ENCODE measurements around the gene ASCC3. TPM values are rescaled to one million over a fixed set of nuclear protein-coding genes. Genes with fewer than 3 reads are reported as not detected.

The ASCC3 gene
- total and polyA plus RNA-seq, 4 donors: 12.8 to 32.7 (median 16.4) TPM

GRCh38 chr6:100465701-100466409, 415.3 kb downstream of the ASCC3 start:
- Histone ChIP-seq H3K27me3 (ENCODE audit: control insufficient read depth in 4 of 4, insufficient read depth in 4 of 4, low read length in 3 of 4) (peaks cover 15 to 59% (median 26%) of the 10 kb centered on the region in 4 donors), H3K27ac (ENCODE audit: low read depth in 1 of 2, low read length in 2 of 2) (no peak overlapping the region), H3K4me3 (ENCODE audit: low read depth in 1 of 3, low read length in 3 of 3) (no peak overlapping the region), H3K4me1 (ENCODE audit: control insufficient read depth in 4 of 4, insufficient read depth in 4 of 4, low read length in 3 of 4) (peaks cover 3 to 19% (median 5%) of the 10 kb centered on the region in 4 donors), H3K9me3 (ENCODE audit: control insufficient read depth in 4 of 4, low read length in 3 of 4) (peaks cover 0 to 18% (median 5%) of the 10 kb centered on the region in 4 donors), H3K36me3 (ENCODE audit: control insufficient read depth in 4 of 4, insufficient read depth in 3 of 4, low read depth in 1 of 4, low read length in 3 of 4) (no peaks in the 10 kb centered on the region), H3K9ac (ENCODE audit: low read depth in 1 of 2, low read length in 2 of 2) (no peak overlapping the region)
- WGBS: 12% methylated on average over 20 of the region's 20 CpGs
- no peak for DNase-seq (ENCODE audit: low spot score)
- no peak for TF ChIP-seq ATF3 (IDR thresholded peaks at IDR 0.05)

GRCh38 chr6:100464903-100465700, 416.0 kb downstream of the ASCC3 start, which contains the start of gene SIM1:
Gene SIM1 (minus strand): TSS chr6:100464921. CDS start chr6:100463468, 1,453 bp downstream.
- peak; percentile 59 for DNase-seq (ENCODE audit: low spot score)
- Histone ChIP-seq H3K36me3 (ENCODE audit: control insufficient read depth in 4 of 4, insufficient read depth in 3 of 4, low read depth in 1 of 4, low read length in 3 of 4) (no peaks in the 10 kb centered on the region), H3K27me3 (ENCODE audit: control insufficient read depth in 4 of 4, insufficient read depth in 4 of 4, low read length in 3 of 4) (peaks cover 15 to 65% (median 26%) of the 10 kb centered on the region in 4 donors), H3K27ac (ENCODE audit: low read depth in 1 of 2, low read length in 2 of 2) (no peak within 1 kb of the TSS), H3K9me3 (ENCODE audit: control insufficient read depth in 4 of 4, low read length in 3 of 4) (peaks cover 0 to 18% (median 5%) of the 10 kb centered on the region in 4 donors), H3K4me3 (ENCODE audit: low read depth in 1 of 3, low read length in 3 of 3) (peak within 1 kb of the TSS in 1 of 3 donors; percentile 13), H3K9ac (ENCODE audit: low read depth in 1 of 2, low read length in 2 of 2) (no peak within 1 kb of the TSS), H3K4me1 (ENCODE audit: control insufficient read depth in 4 of 4, insufficient read depth in 4 of 4, low read length in 3 of 4) (peaks cover 3 to 19% (median 5%) of the 10 kb centered on the region in 4 donors)
- 12% methylated on average over 66 of the region's 66 CpGs for WGBS
- no peak for TF ChIP-seq ATF3 (IDR thresholded peaks at IDR 0.05)
- no peak for TF ChIP-seq SP1 (IDR thresholded peaks at IDR 0.05)
- TF ChIP-seq MAX (IDR thresholded peaks at IDR 0.05): no peak
- TF ChIP-seq TAF1 (conservative IDR thresholded peaks at IDR 0.05): no peak
- no peak for TF ChIP-seq JUND (IDR thresholded peaks at IDR 0.05)
- no peak for TF ChIP-seq ZBTB33 (IDR thresholded peaks at IDR 0.05)
- TF ChIP-seq REST (IDR thresholded peaks at IDR 0.05): no peak

All from liver (tissue), 9 donors.